Erythroblast (primary cell): Measurements from ENCODE around the gene PLSCR2.
A peak's percentile ranks its signal among the peaks of the same experiment; 100 is the strongest.

Source experiments
- DNase-seq, 2 experiments: peaks; one replicate each; lab custom pipeline; 2025; lab: John Stamatoyannopoulos, UW
- GATA1 ChIP-seq: IDR thresholded peaks from 2 replicates; pipeline ENCODE4 v1.6.1; 2011; ENCODE audit warnings: low read depth, mild to moderate bottlenecking, control low read depth, low read length, moderate library complexity
- POLR2A ChIP-seq: IDR thresholded peaks from 2 replicates; pipeline ENCODE4 v1.6.1; 2011; ENCODE audit warnings: mild to moderate bottlenecking, low read length

The PLSCR2 gene

GRCh38 chr3:146469150-146470017 lies at the start of gene PLSCR2:
PLSCR2 (minus strand) TSS chr3:146469561; CDS start chr3:146459904, 9,657 bp downstream.
- peak; percentile 61 for TF ChIP-seq POLR2A
- TF ChIP-seq GATA1: no peak
- DNase-seq: peak; percentile 47 to 54

GRCh38 chr3:146517684-146518435 lies 48.5 kb upstream of the PLSCR2 start:
- peak; percentile 14 to 15 for DNase-seq
- no peak for TF ChIP-seq GATA1
- no peak for TF ChIP-seq POLR2A

- DNase-seq: no peak
Observed at GRCh38 chr3:146513386-146514051, 44.2 kb upstream of the PLSCR2 start.

GRCh38 chr3:146511402-146512134 lies 42.2 kb upstream of the PLSCR2 start:
- no peak for TF ChIP-seq POLR2A
- TF ChIP-seq GATA1: no peak
- no peak for DNase-seq

More at GRCh38 chr3:146513386-146514051, 44.2 kb upstream of the PLSCR2 start:
- no peak for TF ChIP-seq GATA1
- no peak for TF ChIP-seq POLR2A

- no peak for TF ChIP-seq GATA1
- TF ChIP-seq POLR2A: no peak
- DNase-seq: no peak
Observed at GRCh38 chr3:146507331-146508120, 38.2 kb upstream of the PLSCR2 start.

GRCh38 chr3:146505516-146505915 lies 36.2 kb upstream of the PLSCR2 start:
- no peak for TF ChIP-seq GATA1
- no peak for TF ChIP-seq POLR2A
- DNase-seq: no peak

DNA sequence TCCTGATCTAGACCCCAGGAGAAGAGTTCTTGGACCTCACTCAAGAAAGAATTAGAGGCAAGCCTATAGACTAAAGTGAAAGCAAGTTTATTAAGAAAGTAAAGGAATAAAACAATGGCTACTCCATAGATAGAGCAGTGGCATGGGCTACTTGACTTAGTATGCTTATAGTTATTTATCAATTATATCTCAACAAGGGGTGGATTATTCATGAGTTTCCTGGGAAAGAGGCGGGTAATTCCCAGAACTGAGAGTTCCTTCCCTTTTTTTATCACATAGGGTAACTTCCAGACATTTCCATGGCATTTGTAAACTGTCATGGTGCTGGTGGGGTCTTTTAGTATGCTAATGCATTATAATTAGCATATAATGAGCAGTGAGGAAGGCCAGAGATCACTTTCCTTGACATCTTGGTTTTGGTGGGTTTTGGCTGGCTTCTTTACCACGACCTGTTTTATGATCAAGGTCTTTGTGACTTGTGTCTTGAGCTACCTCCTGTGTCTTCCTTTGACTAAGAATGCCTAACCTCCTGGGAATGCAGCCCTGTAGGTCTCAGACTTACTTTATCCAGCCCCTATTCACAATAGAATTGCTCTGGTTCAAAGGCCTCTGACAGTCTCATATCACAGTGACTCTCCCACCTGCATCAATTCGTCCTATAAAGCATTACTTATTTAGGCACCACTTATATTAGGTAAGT lies 35.3 kb upstream of the PLSCR2 start:
- DNase-seq: peak in 1 of 2 experiments; percentile 18
- TF ChIP-seq POLR2A: no peak
- no peak for TF ChIP-seq GATA1

DNA sequence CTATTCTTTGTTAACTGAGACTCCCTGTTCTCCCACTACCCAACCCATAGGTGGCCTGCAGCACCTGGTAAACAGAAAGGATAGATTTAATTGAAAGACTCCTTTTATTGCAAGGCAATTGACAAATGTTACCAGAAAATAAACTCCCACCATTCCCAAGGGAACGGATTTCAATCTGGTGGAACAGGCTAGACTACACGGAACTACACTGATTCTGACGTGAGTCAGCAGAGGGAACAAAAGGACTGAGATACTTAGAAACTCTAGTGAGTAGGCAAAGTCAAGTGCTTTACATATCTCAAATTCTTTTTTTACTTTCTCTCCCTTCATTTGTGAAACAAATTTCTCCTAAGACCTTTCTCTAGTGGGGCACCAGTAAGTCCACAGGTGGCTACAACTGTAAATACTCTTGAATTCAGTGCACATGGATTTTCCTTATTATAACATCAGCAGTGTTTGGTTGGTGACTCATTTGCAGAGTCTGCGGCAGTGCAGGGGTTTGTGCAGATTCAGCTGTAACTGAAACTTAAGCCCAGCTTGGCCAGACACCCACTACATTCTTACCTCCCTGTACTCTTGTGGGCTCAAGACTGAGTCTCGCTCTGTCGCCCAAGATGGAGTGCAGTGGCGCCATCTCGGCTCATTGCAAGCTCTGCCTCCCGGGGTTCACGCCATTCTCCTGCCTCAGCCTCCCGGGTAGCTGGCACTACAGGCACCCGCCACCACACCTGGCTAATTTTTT lies 34.3 kb upstream of the PLSCR2 start:
- TF ChIP-seq GATA1 (no peak), POLR2A (no peak)

GRCh38 chr3:146502887-146503460 lies 33.6 kb upstream of the PLSCR2 start:
- no peak for DNase-seq
- TF ChIP-seq POLR2A: no peak
- TF ChIP-seq GATA1: no peak

More for the DNA sequence above, 34.3 kb upstream of the PLSCR2 start:
- DNase-seq: no peak

- DNase-seq: no peak
- TF ChIP-seq GATA1 (no peak), POLR2A (no peak)
Observed at GRCh38 chr3:146501752-146502151, 32.4 kb upstream of the PLSCR2 start.

DNA sequence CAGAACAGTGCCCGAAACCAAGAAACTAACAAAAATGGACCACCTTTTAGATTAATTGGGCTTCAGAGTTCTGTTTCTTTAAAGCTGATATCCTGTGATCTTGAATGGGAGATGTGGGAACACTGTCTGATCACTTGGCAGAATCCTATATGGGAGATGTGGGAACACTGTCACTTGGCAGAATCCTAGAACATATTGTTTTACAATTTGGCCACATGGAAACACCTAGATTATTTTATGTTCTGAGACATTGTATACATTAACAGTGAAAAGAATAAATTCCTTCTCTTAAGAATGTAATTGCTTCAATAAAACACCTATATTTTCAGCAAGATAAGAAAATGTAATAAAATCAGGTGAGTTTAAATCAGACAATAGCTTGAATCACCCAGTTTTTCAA lies 30.3 kb upstream of the PLSCR2 start:
- TF ChIP-seq GATA1 (no peak), POLR2A (no peak)
- no peak for DNase-seq
